Bronchus fibroblast of lung (primary cell): Measurements from ENCODE around the gene WSB2. TPM values are rescaled to one million over a fixed set of nuclear protein-coding genes. Genes with fewer than 3 reads are reported as not detected.

Experiments
- total RNA-seq: library from RNA; depleted of rRNA; stranded (reverse); fragments of >200 nt; gene quantifications from 2 replicates; pipeline ENCODE4 v1.2.3, GENCODE V29; 2015

WSB2 gene
- 86.2 and 107 TPM in 2 replicates for total RNA-seq

GRCh38 chr12:118061011-118061872 lies at the start of gene WSB2:
Gene WSB2 (minus strand): TSS chr12:118061179. CDS start chr12:118061048, 131 bp downstream.

DNA sequence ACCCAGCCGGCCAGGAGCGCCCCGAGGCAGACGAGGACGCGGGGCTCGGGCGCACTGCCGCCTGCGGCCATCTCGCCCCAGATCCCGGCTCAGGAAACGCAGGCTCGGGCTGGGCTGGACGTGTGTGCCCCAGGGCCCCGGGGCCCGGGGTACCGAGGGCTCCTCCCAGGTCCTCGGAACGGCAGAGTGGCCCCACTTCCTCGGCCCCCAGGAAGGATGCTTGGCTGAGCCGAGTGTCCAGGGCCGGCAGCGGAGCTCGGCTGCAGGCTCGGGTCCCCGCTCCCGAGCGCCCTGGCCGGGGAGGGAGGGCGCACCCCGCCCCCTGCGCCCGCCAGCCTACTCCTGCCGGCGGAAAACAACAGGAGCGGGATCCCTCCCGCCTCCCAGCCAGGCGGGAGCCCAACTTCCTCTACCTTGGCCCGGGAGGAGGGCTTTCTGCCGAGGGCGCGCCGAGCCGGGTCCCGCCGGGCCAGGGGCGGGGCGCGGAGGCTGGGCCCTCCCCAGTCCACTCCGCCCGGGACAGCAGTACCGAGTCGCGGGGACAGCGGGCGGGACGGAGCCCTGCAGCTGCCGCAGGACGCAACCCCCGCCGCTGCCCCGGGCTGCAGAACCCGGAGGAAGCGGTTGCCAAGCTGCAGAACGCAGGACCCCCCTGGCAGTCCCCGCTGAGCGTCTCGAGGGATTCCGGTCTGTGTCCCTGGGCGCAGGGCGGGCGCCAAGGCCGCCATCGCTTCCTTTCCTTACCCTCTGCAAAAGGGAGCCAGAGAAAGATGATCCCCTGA lies 42.8 kb upstream of the WSB2 start, which contains the start of gene VSIG10:
TSS of gene VSIG10 (minus strand) at position 411 of the 782 bp plus-strand sequence. CDS start at position 71, 340 bp downstream.

GRCh38 chr12:118016424-118017264 lies 44.3 kb downstream of the WSB2 start, which contains the start of gene RFC5:
Gene RFC5 (plus strand): TSS chr12:118016703. CDS start chr12:118016828, 125 bp downstream.

Other genes with a start within 250 kb of the WSB2 start
- gene KSR2, start 92.2 kb downstream of the WSB2 start, total RNA-seq: not detected in 2 replicates
- gene RFC5, start 44.5 kb downstream of the WSB2 start, total RNA-seq: 32.1 and 33.6 TPM in 2 replicates
- 9.2 and 17.7 TPM in 2 replicates for gene VSIG10, start 42.8 kb upstream of the WSB2 start, total RNA-seq
- gene PEBP1, start 74.9 kb upstream of the WSB2 start, total RNA-seq: 253 and 267 TPM in 2 replicates